Neural progenitor cell (in vitro differentiated cells): Measurements from ENCODE around the gene UNC45A. TPM values are rescaled to one million over a fixed set of nuclear protein-coding genes. Genes with fewer than 3 reads are reported as not detected.

ENCODE experiments used
- DNase-seq: peaks from one replicate; pipeline ENCODE4 v3.0.0-alpha.2; 2016; ENCODE audit warnings: low spot score
- H2AFZ ChIP-seq: fragments of 200-600 bp; sonication (generic); replicated peaks from 2 replicates; pipeline ENCODE4 v1.6.1; 2016; ENCODE audit warnings: antibody characterized with exemption
- H3F3A ChIP-seq: fragments of 200-600 bp; sonication (generic); 2 replicates; pipeline ENCODE4 v1.6.1; 2016; ENCODE audit warnings: antibody characterized with exemption, low read depth
- H3K27ac ChIP-seq: fragments of 200-600 bp; sonication (generic); 2 replicates; pipeline ENCODE4 v1.5.1; 2016; ENCODE audit warnings: mild to moderate bottlenecking
- H3K27me3 ChIP-seq: fragments of 200-600 bp; sonication (generic); 2 replicates; pipeline ENCODE4 v1.6.1; 2016; ENCODE audit warnings: mild to moderate bottlenecking, moderate library complexity
- H3K36me3 ChIP-seq: fragments of 200-600 bp; sonication (generic); 2 replicates; pipeline ENCODE4 v1.5.1; 2016
- H3K4me1 ChIP-seq: fragments of 200-600 bp; sonication (generic); 2 replicates; pipeline ENCODE4 v1.6.1; 2016; ENCODE audit warnings: mixed run types
- H3K4me2 ChIP-seq: fragments of 200-600 bp; sonication (generic); 2 replicates; pipeline ENCODE4 v1.6.1; 2016
- H3K4me3 ChIP-seq: fragments of 200-600 bp; sonication (generic); 2 replicates; pipeline ENCODE4 v1.5.1; 2016
- H3K79me2 ChIP-seq: fragments of 200-600 bp; sonication (generic); 2 replicates; pipeline ENCODE4 v1.6.1; 2016; ENCODE audit warnings: low read depth
- H3K9ac ChIP-seq: fragments of 200-600 bp; sonication (generic); 2 replicates; pipeline ENCODE4 v1.6.1; 2016
- H3K9me3 ChIP-seq: fragments of 200-600 bp; sonication (generic); 2 replicates; pipeline ENCODE4 v1.5.1; 2016; ENCODE audit warnings: low read depth
- H4K20me1 ChIP-seq: fragments of 200-600 bp; sonication (generic); 2 replicates; pipeline ENCODE4 v1.6.1; 2016; ENCODE audit warnings: low read depth
- H3K27ac Mint-ChIP-seq: 3 replicates; pipeline ENCODE4 v1.8.0; 2021; ENCODE audit warnings: mixed read lengths
- H3K27me3 Mint-ChIP-seq: 2 replicates; pipeline ENCODE4 v1.8.0; 2022; ENCODE audit warnings: low read depth, mild to moderate bottlenecking, inconsistent platforms, moderate library complexity, mixed read lengths; ENCODE audit not compliant: insufficient read depth
- H3K36me3 Mint-ChIP-seq: 3 replicates; pipeline ENCODE4 v1.8.0; 2021; ENCODE audit warnings: mixed read lengths
- H3K4me1 Mint-ChIP-seq: 3 replicates; pipeline ENCODE4 v1.8.0; 2021; ENCODE audit warnings: mixed read lengths
- H3K4me3 Mint-ChIP-seq: 3 replicates; pipeline ENCODE4 v1.8.0; 2021; ENCODE audit warnings: mild to moderate bottlenecking, moderate library complexity, mixed read lengths
- H3K9me3 Mint-ChIP-seq: 3 replicates; pipeline ENCODE4 v1.8.0; 2020; ENCODE audit warnings: mixed read lengths
- CTCF ChIP-seq: fragments of 200-600 bp; sonication (generic); IDR thresholded peaks from 2 replicates; pipeline ENCODE4 v1.5.1; 2017; ENCODE audit warnings: antibody characterized with exemption, mild to moderate bottlenecking
- EZH2 ChIP-seq: fragments of 200-600 bp; sonication (generic); IDR thresholded peaks from 2 replicates; pipeline ENCODE4 v1.6.1; 2017; ENCODE audit warnings: antibody characterized with exemption, mild to moderate bottlenecking, moderate library complexity
- EZH2phosphoT487 ChIP-seq: fragments of 200-600 bp; sonication (generic); IDR thresholded peaks from 2 replicates; pipeline ENCODE4 v1.6.1; 2017; ENCODE audit warnings: antibody characterized with exemption
- total RNA-seq: library from RNA; depleted of rRNA; stranded (reverse); fragments of >200 nt; gene quantifications from 2 replicates; pipeline ENCODE4 v1.2.3, GENCODE V29; 2015; ENCODE audit warnings: low replicate concordance

UNC45A gene
- total RNA-seq, 1 donor from 2014 or later, result 47.7 TPM

GRCh38 chr15:90960298-90961091 lies 25.4 kb downstream of the UNC45A start:
- Mint-ChIP-seq H3K27me3 (peaks cover 8% of the 10 kb centered on the region), H3K4me1 (peaks cover 13% of the 10 kb centered on the region), H3K9me3 (no peaks in the 10 kb centered on the region), H3K4me3 (no peak overlapping the region), H3K27ac (no peak overlapping the region), H3K36me3 (peaks cover 11% of the 10 kb centered on the region)
- H3K36me3 ChIP-seq, result peaks cover 4% of the 10 kb centered on the region
- no peak for DNase-seq
- no peak overlapping the region for H3K27ac ChIP-seq
- peaks cover 14% of the 10 kb centered on the region for H3K27me3 ChIP-seq
- H3K79me2 ChIP-seq, result no peaks in the 10 kb centered on the region
- no peak overlapping the region for H3K9ac ChIP-seq
- H3K9me3 ChIP-seq, result no peaks in the 10 kb centered on the region
- TF ChIP-seq EZH2, result no peak
- TF ChIP-seq CTCF, result no peak
- TF ChIP-seq EZH2phosphoT487, result no peak
- peaks cover 12% of the 10 kb centered on the region for H3K4me1 ChIP-seq
- no peak overlapping the region for H2AFZ ChIP-seq
- H3F3A ChIP-seq, result peaks cover 8% of the 10 kb centered on the region
- no peak overlapping the region for H3K4me2 ChIP-seq
- H4K20me1 ChIP-seq, result peaks cover 10% of the 10 kb centered on the region
- H3K4me3 ChIP-seq, result no peak overlapping the region

GRCh38 chr15:90962021-90962420 lies 26.9 kb downstream of the UNC45A start:
- no peaks in the 10 kb centered on the region for H3K9me3 ChIP-seq
- peaks cover 2% of the 10 kb centered on the region for H3F3A ChIP-seq
- peaks cover 6% of the 10 kb centered on the region for H4K20me1 ChIP-seq
- no peak for DNase-seq
- Mint-ChIP-seq H3K36me3 (peaks cover 21% of the 10 kb centered on the region), H3K9me3 (no peaks in the 10 kb centered on the region), H3K4me1 (peaks cover 3% of the 10 kb centered on the region), H3K27ac (no peak overlapping the region), H3K4me3 (no peak overlapping the region), H3K27me3 (peaks cover 4% of the 10 kb centered on the region)
- H3K27me3 ChIP-seq, result peaks cover 6% of the 10 kb centered on the region
- H3K4me3 ChIP-seq, result no peak overlapping the region
- no peak overlapping the region for H2AFZ ChIP-seq
- no peak overlapping the region for H3K27ac ChIP-seq
- no peak for TF ChIP-seq CTCF
- no peak for TF ChIP-seq EZH2
- no peak for TF ChIP-seq EZH2phosphoT487
- peaks cover 4% of the 10 kb centered on the region for H3K36me3 ChIP-seq
- no peak overlapping the region for H3K9ac ChIP-seq
- no peaks in the 10 kb centered on the region for H3K79me2 ChIP-seq
- H3K4me1 ChIP-seq, result peaks cover 5% of the 10 kb centered on the region
- no peak overlapping the region for H3K4me2 ChIP-seq

- no peaks in the 10 kb centered on the region for H3K4me1 Mint-ChIP-seq
- Histone ChIP-seq H4K20me1 (peaks cover 6% of the 10 kb centered on the region), H3K27ac (no peak overlapping the region), H3K4me3 (no peak overlapping the region), H2AFZ (no peak overlapping the region), H3K36me3 (peaks cover 6% of the 10 kb centered on the region), H3K9me3 (no peaks in the 10 kb centered on the region), H3F3A (peaks cover 17% of the 10 kb centered on the region), H3K9ac (no peak overlapping the region), H3K4me2 (no peak overlapping the region), H3K79me2 (no peaks in the 10 kb centered on the region), H3K27me3 (no peaks in the 10 kb centered on the region), H3K4me1 (no peaks in the 10 kb centered on the region)
- TF ChIP-seq CTCF, result no peak
- TF ChIP-seq EZH2phosphoT487, result no peak
- no peak for TF ChIP-seq EZH2
- peaks cover 35% of the 10 kb centered on the region for H3K36me3 Mint-ChIP-seq
- no peak for DNase-seq
- no peaks in the 10 kb centered on the region for H3K27me3 Mint-ChIP-seq
- no peaks in the 10 kb centered on the region for H3K9me3 Mint-ChIP-seq
- H3K4me3 Mint-ChIP-seq, result no peak overlapping the region
- no peak overlapping the region for H3K27ac Mint-ChIP-seq
These were observed 31.2 kb downstream of the UNC45A start for GRCh38 chr15:90966262-90966661.
